ENCODE data around the gene FBLN1. TPM values are rescaled to one million over a fixed set of nuclear protein-coding genes. Genes with fewer than 3 reads are reported as not detected.

Gene FBLN1
- total and polyA plus RNA-seq, 2 of the 13 experiments (the other 11 are each of a cell fraction or from before 2014, with no cell fraction given), result 37.3 to 103 TPM

DNA sequence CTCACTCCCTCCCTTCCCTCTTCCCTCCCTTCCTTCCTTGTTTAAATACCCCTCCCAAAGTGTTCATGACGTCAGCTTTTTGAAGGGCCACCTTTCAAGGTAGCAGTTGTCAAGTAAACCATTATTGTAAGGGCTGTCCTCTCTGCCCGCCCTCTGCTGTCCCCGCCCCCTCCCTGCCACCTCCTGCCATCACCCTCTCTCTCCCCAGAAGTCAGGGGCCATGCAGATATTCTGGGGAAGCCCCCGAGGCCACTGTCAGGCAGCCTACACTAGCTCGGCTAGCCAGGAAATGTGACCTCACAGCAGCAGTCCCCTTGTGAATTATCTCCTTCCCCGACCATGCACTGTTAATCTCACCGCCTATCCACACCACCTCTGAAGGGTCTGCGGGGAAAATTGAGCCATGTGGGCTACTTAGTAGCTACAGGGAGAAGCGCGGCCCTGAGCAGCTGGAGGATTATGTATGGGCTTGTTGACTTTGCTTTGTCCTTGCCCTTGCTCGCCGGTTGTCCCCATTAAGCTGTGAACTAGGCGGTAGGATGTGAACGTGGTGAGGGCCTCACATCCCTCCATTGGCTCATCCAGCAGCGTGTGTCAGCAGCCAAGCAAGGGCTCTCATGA, 126.9 kb downstream of the FBLN1 start (continued):
- TF ChIP-seq ZHX1 (CRISPR knock-in tag; IDR thresholded peaks at IDR 0.05; ENCODE audit: low read depth), result 0 out of 2 replicates have a peak, but pooled peaks have one; percentile 34
- no peak for TF ChIP-seq ARNT2 (CRISPR knock-in tag; IDR thresholded peaks at IDR 0.05; ENCODE audit: low read depth)
- TF ChIP-seq KDM4B (CRISPR knock-in tag; IDR thresholded peaks at IDR 0.05), result no peak
- TF ChIP-seq ZNF879 (CRISPR knock-in tag; IDR thresholded peaks at IDR 0.05), result no peak
- peak; percentile 46; the same call in 1 of the 2 replicates for TF ChIP-seq TCF7 (IDR thresholded peaks at IDR 0.05; ENCODE audit: low read depth)
- TF ChIP-seq ATAD3A (CRISPR knock-in tag; IDR thresholded peaks at IDR 0.05), result no peak
- TF ChIP-seq EP300 (IDR thresholded peaks at IDR 0.05; ENCODE audit: low read depth in 2 of 2, low read length in 2 of 2), result peak; percentile 23 to 47; a peak in 2 of 4 replicates
- TF ChIP-seq EP300 (CRISPR knock-in tag; IDR thresholded peaks at IDR 0.05; ENCODE audit: borderline replicate concordance), result no peak
- no peak for TF ChIP-seq NFE2L2 (IDR thresholded peaks at IDR 0.05; ENCODE audit: low read length)
- 0 out of 2 replicates have a peak, but pooled peaks have one; percentile 57 for TF ChIP-seq ZNF639 (CRISPR knock-in tag; conservative IDR thresholded peaks at IDR 0.05)
- peak; percentile 73; the same call in 1 of the 2 replicates for TF ChIP-seq DPF2 (CRISPR knock-in tag; IDR thresholded peaks at IDR 0.05; ENCODE audit: borderline replicate concordance, low read depth)
- TF ChIP-seq IRF2 (CRISPR knock-in tag; IDR thresholded peaks at IDR 0.05), result 0 out of 2 replicates have a peak, but pooled peaks have one; percentile 26
- TF ChIP-seq, protein P1, sequence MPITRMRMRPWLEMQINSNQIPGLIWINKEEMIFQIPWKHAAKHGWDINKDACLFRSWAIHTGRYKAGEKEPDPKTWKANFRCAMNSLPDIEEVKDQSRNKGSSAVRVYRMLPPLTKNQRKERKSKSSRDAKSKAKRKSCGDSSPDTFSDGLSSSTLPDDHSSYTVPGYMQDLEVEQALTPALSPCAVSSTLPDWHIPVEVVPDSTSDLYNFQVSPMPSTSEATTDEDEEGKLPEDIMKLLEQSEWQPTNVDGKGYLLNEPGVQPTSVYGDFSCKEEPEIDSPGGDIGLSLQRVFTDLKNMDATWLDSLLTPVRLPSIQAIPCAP (CRISPR knock-in tag; IDR thresholded peaks at IDR 0.05; ENCODE audit: low read depth), result no peak
- no peak for TF ChIP-seq ARNT (IDR thresholded peaks at IDR 0.05)
- TF ChIP-seq ZNF432 (CRISPR knock-in tag; IDR thresholded peaks at IDR 0.05; ENCODE audit: borderline replicate concordance), result no peak
- TF ChIP-seq RCOR2 (CRISPR knock-in tag; IDR thresholded peaks at IDR 0.05), result no peak
- no peak for TF ChIP-seq IKZF4 (CRISPR knock-in tag; IDR thresholded peaks at IDR 0.05; ENCODE audit: borderline replicate concordance, low read depth, not compliant biosample characterization)
- TF ChIP-seq, protein P2, sequence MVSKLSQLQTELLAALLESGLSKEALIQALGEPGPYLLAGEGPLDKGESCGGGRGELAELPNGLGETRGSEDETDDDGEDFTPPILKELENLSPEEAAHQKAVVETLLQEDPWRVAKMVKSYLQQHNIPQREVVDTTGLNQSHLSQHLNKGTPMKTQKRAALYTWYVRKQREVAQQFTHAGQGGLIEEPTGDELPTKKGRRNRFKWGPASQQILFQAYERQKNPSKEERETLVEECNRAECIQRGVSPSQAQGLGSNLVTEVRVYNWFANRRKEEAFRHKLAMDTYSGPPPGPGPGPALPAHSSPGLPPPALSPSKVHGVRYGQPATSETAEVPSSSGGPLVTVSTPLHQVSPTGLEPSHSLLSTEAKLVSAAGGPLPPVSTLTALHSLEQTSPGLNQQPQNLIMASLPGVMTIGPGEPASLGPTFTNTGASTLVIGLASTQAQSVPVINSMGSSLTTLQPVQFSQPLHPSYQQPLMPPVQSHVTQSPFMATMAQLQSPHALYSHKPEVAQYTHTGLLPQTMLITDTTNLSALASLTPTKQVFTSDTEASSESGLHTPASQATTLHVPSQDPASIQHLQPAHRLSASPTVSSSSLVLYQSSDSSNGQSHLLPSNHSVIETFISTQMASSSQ (IDR thresholded peaks at IDR 0.05; ENCODE audit: low read depth), result no peak
- TF ChIP-seq, protein P2 (CRISPR knock-in tag; IDR thresholded peaks at IDR 0.05; ENCODE audit: borderline replicate concordance), result no peak
- TF ChIP-seq ZNF275 (CRISPR knock-in tag; IDR thresholded peaks at IDR 0.05; ENCODE audit: borderline replicate concordance), result no peak

All from HepG2 (cell line).